Panc1 (cell line): ENCODE measurements around the gene ZNF792. TPM values are rescaled to one million over a fixed set of nuclear protein-coding genes. Genes with fewer than 3 reads are reported as not detected.
A peak's percentile ranks its signal among the peaks of the same experiment; 100 is the strongest.

Experiments
- ATAC-seq: fragments of 200-7000 bp; cut with Tn5 transposase; 2 replicates; pipeline ENCODE4 v1.9.1; 2020; ENCODE audit warnings: mild to moderate bottlenecking, moderate library complexity
- BruUV-seq: library from RNA; stranded (reverse); fragments of 400-500 nt; replicated peaks from 2 replicates; lab custom pipeline; 2021; lab: Mats Ljungman, UMichigan
- CTCF ChIA-PET: fragments of 300-600 bp; sonication (Branson Sonifier 250); formaldehyde crosslinking; loops from one replicate; lab custom pipeline; 2022; ENCODE audit warnings: antibody characterized with exemption; lab: Charles Lee
- POLR2A ChIA-PET: fragments of 300-600 bp; sonication (Branson Sonifier 250); formaldehyde crosslinking; loops from one replicate; lab custom pipeline; 2022; ENCODE audit warnings: antibody characterized with exemption; lab: Charles Lee
- DNase-seq: peaks from one replicate; pipeline ENCODE4 v3.0.0-alpha.2; 2010; ENCODE audit warnings: low read depth, low spot score
- H3K27ac ChIP-seq: 2 replicates; pipeline ENCODE4 v1.5.1; 2011; ENCODE audit warnings: mild to moderate bottlenecking, low read length, inconsistent platforms
- H3K27me3 ChIP-seq: fragments of 200-500 bp; sonication (Bioruptor generic); 2 replicates; pipeline ENCODE4 v1.6.0; 2014; ENCODE audit warnings: low read length, inconsistent platforms; ENCODE audit not compliant: control insufficient read depth, insufficient read depth
- H3K36me3 ChIP-seq: fragments of 200-500 bp; sonication (Bioruptor generic); 2 replicates; pipeline ENCODE4 v1.5.1; 2014; ENCODE audit warnings: inconsistent platforms, mild to moderate bottlenecking, low read length, moderate library complexity; ENCODE audit not compliant: control insufficient read depth, insufficient read depth
- H3K4me1 ChIP-seq: 2 replicates; pipeline ENCODE4 v1.5.1; 2011; ENCODE audit warnings: inconsistent platforms, mild to moderate bottlenecking, low read length, moderate library complexity; ENCODE audit not compliant: control insufficient read depth, insufficient read depth
- H3K4me3 ChIP-seq, 2 experiments: 2 replicates each; pipeline ENCODE4 v1.5.1; 2011 to 2012; ENCODE audit warnings: low read depth in 2 of 2, low read length in 2 of 2, mild to moderate bottlenecking in 2 of 2, inconsistent platforms in 1 of 2, moderate library complexity in 1 of 2
- H3K9me3 ChIP-seq: fragments of 200-500 bp; sonication (Bioruptor generic); 2 replicates; pipeline ENCODE4 v1.5.1; 2014; ENCODE audit warnings: low read depth, mild to moderate bottlenecking, inconsistent platforms, low read length, moderate library complexity; ENCODE audit not compliant: control insufficient read depth, insufficient read depth
- POLR2AphosphoS5 ChIP-seq: IDR thresholded peaks from 2 replicates; pipeline ENCODE4 v1.6.1; 2012; ENCODE audit warnings: mild to moderate bottlenecking, low read depth, low read length, moderate library complexity
- REST ChIP-seq, 2 experiments: IDR thresholded peaks; 2 replicates each; pipeline ENCODE4 v1.6.1; 2011 to 2012; ENCODE audit warnings: low read depth in 2 of 2, control low read depth in 1 of 2, low read length in 1 of 2, mild to moderate bottlenecking in 1 of 2, moderate library complexity in 1 of 2; ENCODE audit not compliant: insufficient read depth in 1 of 2
- SIN3A ChIP-seq: IDR thresholded peaks from 2 replicates; pipeline ENCODE4 v1.6.1; 2012; ENCODE audit warnings: low read depth, mild to moderate bottlenecking, low read length, moderate library complexity, borderline replicate concordance; ENCODE audit not compliant: insufficient read depth
- TCF7L2 ChIP-seq: IDR thresholded peaks from 2 replicates; pipeline ENCODE4 v1.6.1; 2011; ENCODE audit warnings: mild to moderate bottlenecking, low read depth, low read length, inconsistent platforms
- in situ Hi-C: cut with HindIII; loops from 2 replicates; pipeline ENCODE4 v1.10.0; 2016; ENCODE audit warnings: low sequenced_read_pairs, low pct_unique_long_range_greater_than_20kb
- intact Hi-C: fragments of 100-400 bp; cut with micrococcal nuclease; formaldehyde crosslinking; loops from one replicate; pipeline ENCODE4 v1.10.0; 2022; ENCODE audit not compliant: unreplicated experiment
- total RNA-seq: library from RNA; stranded (reverse); gene quantifications from one replicate; pipeline ENCODE4 v1.2.1, GENCODE V29; 2021; ENCODE audit not compliant: unreplicated experiment
- TF ChIP-seq, protein P1 (sequence below): fragments of 450-650 bp; IDR thresholded peaks from 2 replicates; pipeline ENCODE4 v1.5.1; 2017; ENCODE audit warnings: mild to moderate bottlenecking

The ZNF792 gene
- total RNA-seq, 1 experiment from 2014 or later, result 1.8 TPM

GRCh38 chr19:35000338-35000646 is 36.3 kb upstream of the ZNF792 start:
- H3K27ac ChIP-seq, result no peak overlapping the region
- CTCF ChIA-PET, result no interaction called here
- no peaks in the 10 kb centered on the region for H3K9me3 ChIP-seq
- BruUV-seq, result no TSS peak
- intact Hi-C loops, result no loop called here
- ATAC-seq (no peak), DNase-seq (no peak)
- POLR2A ChIA-PET, result no interaction called here
- TF ChIP-seq, protein P1, sequence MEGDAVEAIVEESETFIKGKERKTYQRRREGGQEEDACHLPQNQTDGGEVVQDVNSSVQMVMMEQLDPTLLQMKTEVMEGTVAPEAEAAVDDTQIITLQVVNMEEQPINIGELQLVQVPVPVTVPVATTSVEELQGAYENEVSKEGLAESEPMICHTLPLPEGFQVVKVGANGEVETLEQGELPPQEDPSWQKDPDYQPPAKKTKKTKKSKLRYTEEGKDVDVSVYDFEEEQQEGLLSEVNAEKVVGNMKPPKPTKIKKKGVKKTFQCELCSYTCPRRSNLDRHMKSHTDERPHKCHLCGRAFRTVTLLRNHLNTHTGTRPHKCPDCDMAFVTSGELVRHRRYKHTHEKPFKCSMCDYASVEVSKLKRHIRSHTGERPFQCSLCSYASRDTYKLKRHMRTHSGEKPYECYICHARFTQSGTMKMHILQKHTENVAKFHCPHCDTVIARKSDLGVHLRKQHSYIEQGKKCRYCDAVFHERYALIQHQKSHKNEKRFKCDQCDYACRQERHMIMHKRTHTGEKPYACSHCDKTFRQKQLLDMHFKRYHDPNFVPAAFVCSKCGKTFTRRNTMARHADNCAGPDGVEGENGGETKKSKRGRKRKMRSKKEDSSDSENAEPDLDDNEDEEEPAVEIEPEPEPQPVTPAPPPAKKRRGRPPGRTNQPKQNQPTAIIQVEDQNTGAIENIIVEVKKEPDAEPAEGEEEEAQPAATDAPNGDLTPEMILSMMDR, result no peak
- no peak for TF ChIP-seq REST (IDR thresholded peaks at IDR 0.05; ENCODE audit: insufficient read depth in 1 of 2, low read depth in 2 of 2, low read length in 1 of 2)
- TF ChIP-seq SIN3A, result no peak
- TF ChIP-seq TCF7L2, result no peak
- TF ChIP-seq POLR2AphosphoS5, result no peak
- peak overlapping the region; percentile 56 to 87 for H3K4me3 ChIP-seq
- no peaks in the 10 kb centered on the region for H3K36me3 ChIP-seq
- in situ Hi-C loops, result no loop called here
- no peaks in the 10 kb centered on the region for H3K27me3 ChIP-seq
- H3K4me1 ChIP-seq, result peaks cover 12% of the 10 kb centered on the region

DNA sequence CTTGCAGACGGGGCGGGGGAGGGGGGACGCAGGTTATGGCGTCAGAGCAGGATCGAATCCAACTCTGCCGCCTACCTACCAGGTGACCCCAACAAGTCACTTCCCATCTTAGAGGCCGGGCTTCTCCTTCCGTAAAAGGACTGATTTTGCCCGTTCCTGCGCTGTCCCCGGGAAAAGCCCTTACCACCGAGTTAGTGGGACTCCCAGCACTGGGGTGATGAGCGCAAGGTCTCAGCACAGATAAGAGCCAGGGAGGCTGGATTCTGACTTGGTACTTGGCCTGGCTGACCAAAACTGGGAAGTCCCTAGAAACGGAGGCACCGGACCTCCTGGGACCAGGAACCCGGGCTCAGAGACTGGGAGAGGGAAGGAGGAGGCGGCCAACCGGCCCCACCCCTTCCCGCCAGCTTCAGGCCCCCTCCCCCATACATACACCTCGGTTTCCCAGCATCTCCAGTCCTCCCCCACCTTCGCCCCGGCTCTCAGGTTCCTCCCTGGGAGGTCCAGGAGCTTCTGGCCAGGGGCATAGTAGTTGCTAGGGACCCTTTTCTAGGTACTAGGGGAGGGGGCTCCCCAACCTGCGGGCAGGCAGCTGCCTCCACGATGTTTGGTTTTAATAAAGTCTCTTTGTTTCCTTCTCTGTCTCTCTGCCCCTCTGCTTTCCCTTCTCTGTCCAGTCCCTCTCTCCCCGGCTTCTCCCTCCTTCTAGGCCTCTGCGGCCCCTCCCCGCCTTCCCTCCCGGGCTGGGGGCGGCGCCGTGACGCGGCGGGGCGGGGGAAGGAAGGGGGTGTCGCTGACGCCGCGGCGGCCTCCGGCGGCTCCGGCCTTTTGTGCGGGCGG is 35.7 kb upstream of the ZNF792 start, which contains the start of gene GRAMD1A:
GRAMD1A (plus strand) TSS at position 826 of the 840 bp plus-strand sequence. CDS start 156 bp downstream, outside the sequence.
- peak within 1 kb of the TSS; percentile 56 to 87 for H3K4me3 ChIP-seq
- TSS peak; percentile 97 for BruUV-seq
- TF ChIP-seq POLR2AphosphoS5, result peak; percentile 61
- TF ChIP-seq, protein P1, result no peak
- intact Hi-C loops, result no loop called here
- ChIA-PET POLR2A (interaction anchor here (0.6 kb wide), 1 partner anchor 65 kb away, joined by 11 read pairs; no protein-coding TSS in a partner anchor), CTCF (no interaction called here)
- ATAC-seq (peak; percentile 93), DNase-seq (peak; percentile 22)
- no peaks in the 10 kb centered on the region for H3K9me3 ChIP-seq
- in situ Hi-C loops, result no loop called here
- no peaks in the 10 kb centered on the region for H3K36me3 ChIP-seq
- peak within 1 kb of the TSS; percentile 91 for H3K27ac ChIP-seq
- H3K4me1 ChIP-seq, result peaks cover 17% of the 10 kb centered on the region
- H3K27me3 ChIP-seq, result no peaks in the 10 kb centered on the region
